MCF 10A (cell line): ENCODE results near the gene IKZF1. TPM values are rescaled to one million over a fixed set of nuclear protein-coding genes. Genes with fewer than 3 reads are reported as not detected.
A peak's percentile ranks its signal among the peaks of the same experiment; 100 is the strongest.

Experiments
- BruUV-seq: library from RNA; stranded (reverse); fragments of 400-500 nt; replicated peaks from 2 replicates; lab custom pipeline; 2021; lab: Mats Ljungman, UMichigan
- CTCF ChIA-PET: fragments of 300-600 bp; sonication (Branson Sonifier 250); formaldehyde crosslinking; extraction: SDS; loops from one replicate; lab custom pipeline; 2021; ENCODE audit warnings: antibody characterized with exemption, inconsistent platforms; lab: Yijun Ruan, JAX
- POLR2A ChIA-PET: fragments of 300-600, 350-650 bp; sonication (Branson Sonifier 250); formaldehyde crosslinking; extraction: SDS; loops from one replicate; lab custom pipeline; 2020; ENCODE audit warnings: antibody characterized with exemption, inconsistent platforms; lab: Yijun Ruan, JAX
- DNase-seq: peaks from one replicate; pipeline ENCODE4 v3.0.0-alpha.2; 2018; ENCODE audit not compliant: unreplicated experiment
- H3K27ac Mint-ChIP-seq: one replicate; pipeline ENCODE4 v1.8.0; 2022; ENCODE audit warnings: mild to moderate bottlenecking, low read depth, mixed read lengths; ENCODE audit not compliant: unreplicated experiment
- H3K27me3 Mint-ChIP-seq: one replicate; pipeline ENCODE4 v1.8.0; 2022; ENCODE audit warnings: mixed read lengths; ENCODE audit not compliant: insufficient read depth, unreplicated experiment
- H3K36me3 Mint-ChIP-seq: one replicate; pipeline ENCODE4 v1.8.0; 2022; ENCODE audit warnings: mild to moderate bottlenecking, moderate library complexity, mixed read lengths; ENCODE audit not compliant: insufficient read depth, unreplicated experiment
- H3K4me1 Mint-ChIP-seq: one replicate; pipeline ENCODE4 v1.8.0; 2022; ENCODE audit warnings: mixed read lengths; ENCODE audit not compliant: insufficient read depth, unreplicated experiment
- H3K4me3 Mint-ChIP-seq: one replicate; pipeline ENCODE4 v1.8.0; 2022; ENCODE audit warnings: mild to moderate bottlenecking, moderate library complexity, mixed read lengths; ENCODE audit not compliant: unreplicated experiment
- H3K9me3 Mint-ChIP-seq: one replicate; pipeline ENCODE4 v1.8.0; 2022; ENCODE audit warnings: mixed read lengths; ENCODE audit not compliant: unreplicated experiment
- intact Hi-C: fragments of 100-400 bp; cut with micrococcal nuclease; formaldehyde crosslinking; loops from 2 replicates; pipeline ENCODE4 v1.14.1; 2022
- total RNA-seq: library from RNA; stranded (reverse); gene quantifications from 2 replicates; pipeline ENCODE4 v1.2.3, GENCODE V29; 2022
- TF ChIP-seq, protein P1 (sequence below): fragments of 200-600 bp; IDR thresholded peaks from one replicate; pipeline ENCODE4 v1.8.0; 2022; ENCODE audit warnings: antibody characterized with exemption, mild to moderate bottlenecking; ENCODE audit not compliant: unreplicated experiment

IKZF1 gene
- total RNA-seq, 1 experiment from 2014 or later, result not detected

DNA sequence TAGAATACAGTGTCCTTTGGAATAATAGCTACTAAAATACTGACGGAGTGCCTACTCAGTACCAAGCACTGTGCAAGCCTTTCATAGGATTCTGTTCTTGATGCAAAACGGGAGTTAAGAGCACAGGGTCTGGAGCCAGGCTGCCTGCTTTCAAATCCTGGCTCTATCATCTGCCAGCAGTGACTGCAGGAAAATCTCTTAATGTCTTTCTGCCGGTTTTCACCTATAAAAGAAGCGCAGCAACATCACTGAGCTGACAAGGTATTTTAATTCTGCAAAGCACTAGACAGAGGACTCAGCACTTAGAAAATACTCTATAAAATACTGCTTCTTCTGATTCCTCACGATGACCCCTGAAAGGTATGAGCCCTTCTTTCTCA lies 145.0 kb downstream of the IKZF1 start:
- CTCF ChIA-PET, result interaction anchor here (0.6 to 2.4 kb wide), 4 partner anchors 19 to 712 kb away, joined by 3 to 13 read pairs (median 4); no protein-coding TSS in a partner anchor
- Mint-ChIP-seq H3K36me3 (peaks cover under 1% of the 10 kb centered on the region), H3K9me3 (no peaks in the 10 kb centered on the region), H3K4me1 (peaks cover 22% of the 10 kb centered on the region), H3K27me3 (no peaks in the 10 kb centered on the region), H3K27ac (peak overlapping the region; percentile 59), H3K4me3 (peak overlapping the region; percentile 92)
- no peak for DNase-seq
- TF ChIP-seq, protein P1, sequence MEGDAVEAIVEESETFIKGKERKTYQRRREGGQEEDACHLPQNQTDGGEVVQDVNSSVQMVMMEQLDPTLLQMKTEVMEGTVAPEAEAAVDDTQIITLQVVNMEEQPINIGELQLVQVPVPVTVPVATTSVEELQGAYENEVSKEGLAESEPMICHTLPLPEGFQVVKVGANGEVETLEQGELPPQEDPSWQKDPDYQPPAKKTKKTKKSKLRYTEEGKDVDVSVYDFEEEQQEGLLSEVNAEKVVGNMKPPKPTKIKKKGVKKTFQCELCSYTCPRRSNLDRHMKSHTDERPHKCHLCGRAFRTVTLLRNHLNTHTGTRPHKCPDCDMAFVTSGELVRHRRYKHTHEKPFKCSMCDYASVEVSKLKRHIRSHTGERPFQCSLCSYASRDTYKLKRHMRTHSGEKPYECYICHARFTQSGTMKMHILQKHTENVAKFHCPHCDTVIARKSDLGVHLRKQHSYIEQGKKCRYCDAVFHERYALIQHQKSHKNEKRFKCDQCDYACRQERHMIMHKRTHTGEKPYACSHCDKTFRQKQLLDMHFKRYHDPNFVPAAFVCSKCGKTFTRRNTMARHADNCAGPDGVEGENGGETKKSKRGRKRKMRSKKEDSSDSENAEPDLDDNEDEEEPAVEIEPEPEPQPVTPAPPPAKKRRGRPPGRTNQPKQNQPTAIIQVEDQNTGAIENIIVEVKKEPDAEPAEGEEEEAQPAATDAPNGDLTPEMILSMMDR, result no peak
- BruUV-seq, result no TSS peak
- POLR2A ChIA-PET, result no interaction called here
- intact Hi-C loops, result no loop called here

DNA sequence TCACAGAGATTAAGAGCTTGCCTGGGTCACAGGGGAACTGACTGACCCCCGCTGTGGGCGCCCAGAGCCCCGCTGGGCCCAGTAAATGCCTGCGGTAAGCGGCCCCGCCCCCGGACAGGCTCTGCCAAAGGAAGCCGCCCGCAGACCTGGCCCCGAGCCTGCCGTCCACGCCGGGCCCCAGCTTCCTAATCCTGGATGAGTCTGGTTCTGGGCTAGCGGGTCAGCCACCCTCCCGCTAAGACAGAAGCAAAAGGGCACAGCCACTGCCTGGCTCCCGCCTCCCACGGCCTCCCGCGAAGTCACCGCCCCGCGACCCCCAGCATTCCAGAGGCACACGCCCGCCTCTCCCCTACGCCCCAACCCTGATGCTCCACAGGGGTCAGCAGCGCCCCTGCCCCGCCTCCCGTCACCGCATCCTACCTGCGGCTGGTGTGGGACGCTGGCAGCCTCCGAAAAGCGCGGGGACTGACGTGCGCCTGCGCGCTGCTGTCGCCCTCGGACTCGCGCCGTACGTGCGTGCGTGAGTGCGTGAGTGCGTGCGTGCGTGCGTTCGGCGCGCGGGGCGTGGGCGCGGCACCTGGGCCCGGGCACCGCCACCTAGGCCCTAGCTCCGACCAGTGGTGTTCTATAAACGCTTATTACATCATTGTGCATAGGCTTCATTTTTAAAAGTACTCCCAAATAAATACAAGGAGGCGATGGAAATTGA lies 145.5 kb downstream of the IKZF1 start, which contains the start of gene FIGNL1:
Gene FIGNL1 (minus strand): TSS at position 470 of the 709 bp plus-strand sequence. CDS start 3,063 bp downstream, outside the sequence.
- Mint-ChIP-seq H3K9me3 (no peaks in the 10 kb centered on the region), H3K27me3 (no peaks in the 10 kb centered on the region), H3K4me1 (peaks cover 22% of the 10 kb centered on the region), H3K27ac (peak within 1 kb of the TSS; percentile 59), H3K36me3 (no peaks in the 10 kb centered on the region), H3K4me3 (peak within 1 kb of the TSS; percentile 92)
- no TSS peak for BruUV-seq
- peak; percentile 73 for DNase-seq
- TF ChIP-seq, protein P1, result no peak
- POLR2A ChIA-PET, result interaction anchor here (0.6 to 0.8 kb wide), 6 partner anchors 48 to 684 kb away, joined by 3 read pairs; no protein-coding TSS in a partner anchor
- CTCF ChIA-PET, result interaction anchor here (0.6 to 2.4 kb wide), 4 partner anchors 18 to 711 kb away, joined by 3 to 13 read pairs (median 4); no protein-coding TSS in a partner anchor
- intact Hi-C loops, result no loop called here

DNA sequence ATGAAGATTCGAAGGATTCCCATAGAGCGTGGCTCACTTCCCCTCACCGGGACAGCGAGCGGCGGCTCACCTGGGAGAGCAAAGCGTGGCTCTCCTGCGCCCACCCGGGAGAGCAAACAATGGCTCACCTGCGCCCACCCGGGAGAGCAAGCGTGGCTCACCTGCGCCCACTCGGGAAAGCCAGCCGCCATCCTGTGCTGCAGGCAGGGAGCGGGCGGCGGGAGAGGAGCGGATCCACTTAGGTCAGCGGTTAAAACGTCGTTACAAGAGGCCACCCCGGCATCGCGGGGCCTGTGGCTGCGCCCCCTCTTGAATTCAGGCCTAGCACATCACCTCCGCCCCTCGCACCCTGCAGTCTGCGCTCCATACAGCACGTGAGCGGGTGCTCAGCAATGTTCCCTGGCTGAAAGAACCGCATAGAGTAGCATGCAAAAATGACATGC lies 146.1 kb downstream of the IKZF1 start:
- no peaks in the 10 kb centered on the region for H3K36me3 Mint-ChIP-seq
- peaks cover under 1% of the 10 kb centered on the region for H3K27me3 Mint-ChIP-seq
- peak overlapping the region; percentile 59 for H3K27ac Mint-ChIP-seq
- H3K9me3 Mint-ChIP-seq, result no peaks in the 10 kb centered on the region
- TF ChIP-seq, protein P1, result no peak
- H3K4me1 Mint-ChIP-seq, result peaks cover 22% of the 10 kb centered on the region
- POLR2A ChIA-PET, result interaction anchor here (0.6 to 0.8 kb wide), 6 partner anchors 49 to 684 kb away, joined by 3 read pairs; no protein-coding TSS in a partner anchor
- CTCF ChIA-PET, result interaction anchor here (1.8 kb wide), 1 partner anchor 711 kb away, joined by 6 read pairs; no protein-coding TSS in a partner anchor
- intact Hi-C loops, result no loop called here
- no TSS peak for BruUV-seq
- no peak for DNase-seq
- H3K4me3 Mint-ChIP-seq, result peak overlapping the region; percentile 92

Other genes with a start within 250 kb of the IKZF1 start
- not detected in 2 replicates for gene ZPBP, start 211.5 kb upstream of the IKZF1 start, total RNA-seq
- gene FIGNL1, start 145.6 kb downstream of the IKZF1 start, total RNA-seq, result 10.7 and 14.5 TPM in 2 replicates